Keratinocyte (primary cell): ENCODE data around the gene GPR139. TPM values are rescaled to one million over a fixed set of nuclear protein-coding genes. Genes with fewer than 3 reads are reported as not detected.

Source experiments
- DNase-seq: peaks from one replicate; pipeline ENCODE4 v3.0.0-alpha.2; 2011; ENCODE audit warnings: low read depth, missing footprints, low spot score
- FAIRE-seq: peaks from 2 replicates; lab custom pipeline; 2011; peaks lifted over from hg19 to GRCh38; lab: Jason Lieb, UNC
- H2AFZ ChIP-seq: 2 replicates; pipeline ENCODE4 v1.6.0; 2012; ENCODE audit warnings: low read length, control low read depth, inconsistent platforms; ENCODE audit not compliant: control insufficient read depth
- H3K27ac ChIP-seq: 2 replicates; pipeline ENCODE4 v1.5.1; 2011; ENCODE audit warnings: low read length; ENCODE audit not compliant: control insufficient read depth, insufficient read depth
- H3K27me3 ChIP-seq: 3 replicates; pipeline ENCODE4 v1.6.0; 2011; ENCODE audit warnings: low read length; ENCODE audit not compliant: control insufficient read depth, insufficient read depth; ENCODE audit errors: extremely low read depth
- H3K36me3 ChIP-seq, 2 experiments: 2 replicates in 1 of 2; 3 replicates in 1 of 2; pipeline ENCODE4 v1.5.1; 2011; ENCODE audit warnings: low read length in 2 of 2, mild to moderate bottlenecking in 1 of 2; ENCODE audit not compliant: control insufficient read depth in 2 of 2, insufficient read depth in 2 of 2; ENCODE audit errors: extremely low read depth in 1 of 2
- H3K4me1 ChIP-seq: 3 replicates; pipeline ENCODE4 v1.5.1; 2011; ENCODE audit warnings: low read length; ENCODE audit not compliant: control insufficient read depth, insufficient read depth; ENCODE audit errors: extremely low read depth
- H3K4me2 ChIP-seq: 3 replicates; pipeline ENCODE4 v1.6.0; 2011; ENCODE audit warnings: low read depth, low read length; ENCODE audit not compliant: control insufficient read depth, insufficient read depth; ENCODE audit errors: extremely low read depth
- H3K4me3 ChIP-seq, 3 experiments: fragments of 200-600 bp in 1 of 3; sonication (generic) in 1 of 3; 2 replicates in 2 of 3; 3 replicates in 1 of 3; pipeline ENCODE4 v1.5.1; 2011 to 2016; ENCODE audit warnings: low read length in 3 of 3, mild to moderate bottlenecking in 3 of 3, control low read depth in 2 of 3, inconsistent platforms in 1 of 3, low read depth in 1 of 3, mixed read lengths in 1 of 3, mixed run types in 1 of 3, moderate library complexity in 1 of 3; ENCODE audit not compliant: control insufficient read depth in 2 of 3, insufficient read depth in 2 of 3; ENCODE audit errors: extremely low read depth in 1 of 3
- H3K79me2 ChIP-seq: 2 replicates; pipeline ENCODE4 v1.6.0; 2012; ENCODE audit warnings: low read length; ENCODE audit not compliant: control insufficient read depth, insufficient read depth
- H3K9ac ChIP-seq: 3 replicates; pipeline ENCODE4 v1.6.0; 2011; ENCODE audit warnings: low read length; ENCODE audit not compliant: control insufficient read depth, insufficient read depth; ENCODE audit errors: extremely low read depth
- H3K9me1 ChIP-seq: 3 replicates; pipeline ENCODE4 v1.6.0; 2011; ENCODE audit warnings: low read length; ENCODE audit not compliant: control insufficient read depth, insufficient read depth; ENCODE audit errors: extremely low read depth
- H3K9me3 ChIP-seq: 2 replicates; pipeline ENCODE4 v1.5.1; 2012; ENCODE audit warnings: low read depth, low read length; ENCODE audit not compliant: control insufficient read depth
- H4K20me1 ChIP-seq: 3 replicates; pipeline ENCODE4 v1.6.0; 2011; ENCODE audit warnings: low read length; ENCODE audit not compliant: control insufficient read depth, insufficient read depth; ENCODE audit errors: extremely low read depth
- CTCF ChIP-seq, 3 experiments: IDR thresholded peaks in 1 of 3; conservative IDR thresholded peaks in 1 of 3; optimal IDR thresholded peaks in 1 of 3; 2 replicates in 2 of 3; 3 replicates in 1 of 3; pipeline versions ENCODE3 to v1.5.1; 2011; ENCODE audit warnings: low read length in 3 of 3, mild to moderate bottlenecking in 3 of 3, moderate library complexity in 2 of 3, control low read depth in 1 of 3, inconsistent platforms in 1 of 3; ENCODE audit not compliant: insufficient read depth in 2 of 3; ENCODE audit errors: extremely low read depth in 1 of 3
- EZH2 ChIP-seq: IDR thresholded peaks from one replicate; pipeline ENCODE4 v1.6.1; 2012; ENCODE audit warnings: inconsistent platforms, mild to moderate bottlenecking, low read length, moderate library complexity
- dilution Hi-C: fragments of 300-500 bp; cut with MboI; formaldehyde crosslinking; loops from one replicate; pipeline ENCODE4 v1.7.0; 2020; ENCODE audit warnings: low sequenced_read_pairs; ENCODE audit not compliant: extremely low pct_ligation_motif_present
- polyA minus RNA-seq, 3 experiments: library from RNA; depleted of rRNA, polyadenylated mRNA; stranded (reverse); fragments of >200 nt; gene quantifications; 1 replicate in 1 of 3; 2 replicates in 1 of 3; 3 replicates in 1 of 3; pipeline ENCODE4 v1.2.3, GENCODE V29; 2011
- polyA plus RNA-seq, 5 experiments: library from polyadenylated mRNA; depleted of rRNA in 3 of 5; stranded (reverse) in 3 of 5; stranded (forward) in 1 of 5; unstranded in 1 of 5; fragments of >200 nt; gene quantifications; 1 replicate in 1 of 5; 2 replicates in 3 of 5; 3 replicates in 1 of 5; pipeline versions ENCODE4 v1.2.1 to v1.2.3, GENCODE V29; 2011 to 2012; ENCODE audit warnings: missing spikeins in 2 of 5, low read depth in 1 of 5, low replicate concordance in 1 of 5

Gene GPR139
- polyA plus RNA-seq (not detected in 3 replicates), polyA minus RNA-seq (not detected in 3 replicates)
- polyA plus RNA-seq (2011; ENCODE audit: low read depth): not detected
- polyA plus RNA-seq (2011; cell fraction: cytosol; rRNA removed): not detected in 2 replicates
- not detected in 2 replicates for polyA plus RNA-seq (2011; cell fraction: nucleus; rRNA removed)
- polyA plus RNA-seq (2012; ENCODE audit: low replicate concordance): not detected in 2 replicates
- not detected for polyA minus RNA-seq (2011; cell fraction: cytosol; rRNA and poly(A)+ RNA removed)
- not detected in 2 replicates for polyA minus RNA-seq (2011; cell fraction: nucleus; rRNA and poly(A)+ RNA removed)

DNA sequence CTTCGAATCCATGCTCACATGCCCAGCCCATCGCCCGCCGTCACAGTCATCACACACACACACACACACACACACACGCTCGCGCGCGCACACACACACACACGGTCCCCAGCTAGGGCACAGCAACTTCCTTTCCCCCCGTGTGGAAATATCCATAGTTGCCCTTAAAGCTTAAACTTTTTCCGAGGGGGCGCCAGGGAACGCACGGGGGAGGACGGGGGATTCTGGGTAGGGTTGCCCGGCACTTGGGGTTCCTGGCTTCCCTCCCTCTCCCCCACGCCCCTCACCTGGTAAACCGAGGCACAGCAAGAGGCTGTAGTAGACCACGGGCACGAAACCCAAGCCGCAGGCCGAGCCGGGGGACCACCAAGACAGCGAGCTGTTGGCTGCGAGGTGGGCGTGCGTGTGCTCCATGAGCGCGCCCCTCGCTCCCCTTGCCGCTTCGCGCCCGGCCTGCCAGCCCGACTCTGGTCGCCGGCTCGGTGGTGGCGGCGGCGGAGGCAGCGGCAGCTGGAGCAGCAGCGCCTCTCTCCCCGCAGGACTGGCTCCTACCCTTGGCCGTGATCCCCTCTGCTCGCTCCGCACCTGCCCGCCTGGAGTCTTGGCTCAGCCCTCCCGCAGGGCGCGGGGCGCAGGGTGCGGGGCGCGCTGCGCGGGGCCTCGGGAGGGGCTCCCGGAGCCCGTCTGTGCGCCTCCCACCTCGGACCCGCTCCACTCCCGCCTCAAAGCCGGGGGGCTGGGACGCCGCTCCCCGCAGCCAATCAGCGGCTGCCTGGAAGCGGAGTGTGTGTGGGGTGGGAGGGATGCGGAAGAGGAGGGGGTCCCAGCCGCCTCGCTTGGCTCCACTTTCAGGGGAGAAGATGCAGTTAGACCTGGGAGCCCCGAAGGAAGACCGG lies at the start of gene GPR139:
Gene GPR139 (minus strand): TSS at position 688 of the 896 bp plus-strand sequence. CDS start 274 bp downstream, at position 414.
- FAIRE-seq (no peak), DNase-seq (no peak)
- Histone ChIP-seq H3K9me3 (no peaks in the 10 kb centered on the region), H3K4me1 (no peaks in the 10 kb centered on the region), H3K9me1 (no peaks in the 10 kb centered on the region), H3K4me3 (no peak within 1 kb of the TSS), H3K79me2 (no peaks in the 10 kb centered on the region), H3K27ac (no peak within 1 kb of the TSS), H4K20me1 (no peaks in the 10 kb centered on the region), H3K4me2 (no peak within 1 kb of the TSS), H3K9ac (no peak within 1 kb of the TSS), H2AFZ (no peak within 1 kb of the TSS), H3K27me3 (peaks cover 28% of the 10 kb centered on the region), H3K36me3 (no peaks in the 10 kb centered on the region)
- dilution Hi-C loops: loop anchor here (10.0 kb wide), 1 partner anchor 61 kb away; no protein-coding TSS in a partner anchor
- no peak for TF ChIP-seq EZH2
- TF ChIP-seq CTCF (optimal IDR thresholded peaks at IDR 0.05 in 1 of 3, IDR thresholded peaks at IDR 0.05 in 1 of 3, conservative IDR thresholded peaks at IDR 0.05 in 1 of 3; ENCODE audit: extremely low read depth in 1 of 3, insufficient read depth in 2 of 3, low read length in 3 of 3): no peak

DNA sequence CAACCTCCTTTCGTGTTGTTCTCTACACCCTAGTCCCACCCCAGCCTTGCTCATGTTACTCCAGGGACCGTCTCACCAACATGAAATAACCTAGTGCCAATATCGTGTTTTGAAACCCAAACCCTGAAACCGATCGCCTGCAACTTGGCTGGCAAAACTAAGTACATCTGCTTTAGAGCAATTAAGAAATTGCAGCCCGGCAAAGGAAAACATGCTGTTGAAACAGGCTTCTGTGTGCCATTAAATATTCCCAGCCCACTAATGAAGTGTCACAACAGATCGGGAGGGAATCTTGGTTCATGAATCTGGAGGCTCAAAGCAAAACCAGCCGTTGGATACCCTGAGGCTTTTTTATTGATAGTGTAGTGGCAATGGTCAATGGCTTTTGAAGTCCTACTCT lies 48.3 kb upstream of the GPR139 start:
- Histone ChIP-seq H3K4me1 (no peaks in the 10 kb centered on the region), H3K9ac (no peak overlapping the region), H4K20me1 (no peaks in the 10 kb centered on the region), H3K27ac (no peak overlapping the region), H3K79me2 (no peaks in the 10 kb centered on the region), H2AFZ (no peak overlapping the region), H3K4me3 (no peak overlapping the region), H3K9me3 (no peaks in the 10 kb centered on the region), H3K36me3 (no peaks in the 10 kb centered on the region), H3K4me2 (no peak overlapping the region), H3K27me3 (no peaks in the 10 kb centered on the region), H3K9me1 (no peaks in the 10 kb centered on the region)
- DNase-seq (no peak), FAIRE-seq (no peak)
- dilution Hi-C loops: no loop called here
- TF ChIP-seq CTCF (optimal IDR thresholded peaks at IDR 0.05 in 1 of 3, IDR thresholded peaks at IDR 0.05 in 1 of 3, conservative IDR thresholded peaks at IDR 0.05 in 1 of 3; ENCODE audit: extremely low read depth in 1 of 3, insufficient read depth in 2 of 3, low read length in 3 of 3) (no peak), EZH2 (no peak)
